Stimulated activated naive B cell treated with anti-CD40 and anti-IgM and Interleukin-4, amounts not matched to agents 10 μg/mL and 1 μg/mL and 100 μg/mL, for 72 hours (primary cell): ENCODE results near the gene EFHC2.
A peak's percentile ranks its signal among the peaks of the same experiment; 100 is the strongest.
"Not testable (repeated sequence)": the region's sequence is repeated elsewhere in the genome, so short reads cannot be mapped to it uniquely, and the experiment has no call there.

ENCODE experiments used
- ATAC-seq, 2 donors: fragments of 150-1000 bp; cut with Tn5 transposase; replicated peaks; 2 replicates each; pipeline ENCODE4 v1.10.0; 2021; ENCODE audit warnings: moderate library complexity in 1 of 2
- DNase-seq: peaks from one replicate; pipeline ENCODE4 v3.0.0; 2021
- H3K27ac Mint-ChIP-seq: one replicate; pipeline ENCODE4 v1.8.0; 2022; ENCODE audit warnings: mild to moderate bottlenecking, mixed read lengths
- H3K27me3 Mint-ChIP-seq, 2 donors: one replicate each; pipeline ENCODE4 v1.8.0; 2022; ENCODE audit warnings: mixed read lengths in 2 of 2
- H3K36me3 Mint-ChIP-seq, 2 donors: one replicate each; pipeline ENCODE4 v1.8.0; 2022; ENCODE audit warnings: mixed read lengths in 2 of 2, mild to moderate bottlenecking in 1 of 2
- H3K4me1 Mint-ChIP-seq, 2 donors: one replicate each; pipeline ENCODE4 v1.8.0; 2022; ENCODE audit warnings: mixed read lengths in 2 of 2, mild to moderate bottlenecking in 1 of 2
- H3K4me3 Mint-ChIP-seq, 2 donors: one replicate each; pipeline ENCODE4 v1.8.0; 2022; ENCODE audit warnings: mild to moderate bottlenecking in 2 of 2, mixed read lengths in 2 of 2, moderate library complexity in 1 of 2
- H3K9me3 Mint-ChIP-seq, 2 donors: one replicate each; pipeline ENCODE4 v1.8.0; 2022; ENCODE audit warnings: mixed read lengths in 2 of 2, mild to moderate bottlenecking in 1 of 2

EFHC2 gene

DNA sequence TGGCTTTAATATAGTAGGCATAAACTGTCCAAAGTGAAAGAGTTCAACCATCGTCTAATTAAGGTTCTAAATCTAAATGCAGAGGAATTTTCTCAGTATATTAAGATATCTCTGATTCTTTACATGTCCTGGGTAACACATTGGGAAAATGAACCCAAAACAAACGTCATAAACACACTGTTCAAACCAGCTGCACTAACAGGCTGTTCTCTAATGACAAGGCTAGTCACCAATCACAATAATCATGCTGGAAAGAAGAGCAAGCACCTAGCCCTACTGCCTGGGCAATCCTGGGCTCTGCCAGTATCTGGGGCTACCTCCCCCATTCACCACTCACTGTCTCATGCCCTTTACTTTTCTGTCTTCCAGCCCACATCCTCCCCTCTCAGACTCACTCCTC is 107.9 kb downstream of the EFHC2 start:
- H3K27me3 Mint-ChIP-seq = peaks cover 0 to 17% of the 10 kb centered on the region in 2 donors
- H3K27ac Mint-ChIP-seq = no peak overlapping the region

GRCh38 chrX:44234541-44234940 is 108.9 kb downstream of the EFHC2 start:
- DNase-seq (no peak), ATAC-seq (no peak)
- Mint-ChIP-seq H3K27me3 (peaks cover 0 to 17% of the 10 kb centered on the region in 2 donors), H3K36me3 (no peaks in the 10 kb centered on the region), H3K9me3 (no peaks in the 10 kb centered on the region), H3K4me3 (no peak overlapping the region), H3K27ac (no peak overlapping the region), H3K4me1 (no peaks in the 10 kb centered on the region)

More for the DNA sequence above, 107.9 kb downstream of the EFHC2 start:
- Mint-ChIP-seq H3K4me1 (no peaks in the 10 kb centered on the region), H3K36me3 (no peaks in the 10 kb centered on the region), H3K9me3 (no peaks in the 10 kb centered on the region), H3K4me3 (no peak overlapping the region)
- DNase-seq (no peak), ATAC-seq (no peak)

GRCh38 chrX:44234116-44234515 is 109.4 kb downstream of the EFHC2 start:
- DNase-seq = no peak
- Mint-ChIP-seq H3K4me3 (no peak overlapping the region), H3K27ac (no peak overlapping the region), H3K4me1 (no peaks in the 10 kb centered on the region), H3K27me3 (peaks cover 0 to 17% of the 10 kb centered on the region in 2 donors), H3K36me3 (no peaks in the 10 kb centered on the region), H3K9me3 (no peaks in the 10 kb centered on the region)
- no peak for ATAC-seq

- no peaks in the 10 kb centered on the region for H3K9me3 Mint-ChIP-seq
- H3K4me3 Mint-ChIP-seq = no peak overlapping the region
- no peak for DNase-seq
- H3K27me3 Mint-ChIP-seq = peaks cover 0 to 5% of the 10 kb centered on the region in 2 donors
- no peaks in the 10 kb centered on the region for H3K36me3 Mint-ChIP-seq
- peaks cover 0 to 1% of the 10 kb centered on the region in 2 donors for H3K4me1 Mint-ChIP-seq
- no peak for ATAC-seq
- no peak overlapping the region for H3K27ac Mint-ChIP-seq
Observed at GRCh38 chrX:44232081-44232480, 111.4 kb downstream of the EFHC2 start.

DNA sequence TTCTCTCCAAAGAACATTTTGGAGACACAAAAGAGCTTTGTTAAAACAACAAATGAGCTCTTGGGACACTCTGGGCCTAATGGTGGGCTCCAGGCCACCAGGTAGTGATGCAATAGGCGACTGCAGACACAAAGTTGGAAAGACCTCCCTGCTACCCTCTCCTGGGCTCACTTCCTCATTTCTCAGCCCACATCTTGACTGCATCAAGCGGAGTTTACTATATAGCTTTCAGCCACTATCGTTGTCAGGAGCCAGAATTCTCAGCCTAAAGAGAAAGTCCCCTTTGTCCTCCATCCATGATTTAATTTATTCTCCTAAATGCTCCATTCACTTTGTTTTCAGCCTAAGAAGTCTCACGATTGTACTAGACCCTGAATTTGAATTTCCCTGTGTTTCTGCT is 114.9 kb downstream of the EFHC2 start:
- no peak overlapping the region for H3K27ac Mint-ChIP-seq
- no peaks in the 10 kb centered on the region for H3K36me3 Mint-ChIP-seq
- no peaks in the 10 kb centered on the region for H3K9me3 Mint-ChIP-seq
- ATAC-seq (peak; percentile 76 to 77), DNase-seq (no peak)
- peaks cover 0 to 1% of the 10 kb centered on the region in 2 donors for H3K4me1 Mint-ChIP-seq
- H3K27me3 Mint-ChIP-seq = peaks cover 0 to 10% of the 10 kb centered on the region in 2 donors
- H3K4me3 Mint-ChIP-seq = no peak overlapping the region

GRCh38 chrX:44227991-44228390 is 115.5 kb downstream of the EFHC2 start:
- peaks cover 0 to 1% of the 10 kb centered on the region in 2 donors for H3K4me1 Mint-ChIP-seq
- no peaks in the 10 kb centered on the region for H3K9me3 Mint-ChIP-seq
- H3K4me3 Mint-ChIP-seq = no peak overlapping the region
- H3K36me3 Mint-ChIP-seq = no peaks in the 10 kb centered on the region
- no peak overlapping the region for H3K27ac Mint-ChIP-seq
- ATAC-seq = no peak
- no peak for DNase-seq
- peaks cover 0 to 10% of the 10 kb centered on the region in 2 donors for H3K27me3 Mint-ChIP-seq

DNA sequence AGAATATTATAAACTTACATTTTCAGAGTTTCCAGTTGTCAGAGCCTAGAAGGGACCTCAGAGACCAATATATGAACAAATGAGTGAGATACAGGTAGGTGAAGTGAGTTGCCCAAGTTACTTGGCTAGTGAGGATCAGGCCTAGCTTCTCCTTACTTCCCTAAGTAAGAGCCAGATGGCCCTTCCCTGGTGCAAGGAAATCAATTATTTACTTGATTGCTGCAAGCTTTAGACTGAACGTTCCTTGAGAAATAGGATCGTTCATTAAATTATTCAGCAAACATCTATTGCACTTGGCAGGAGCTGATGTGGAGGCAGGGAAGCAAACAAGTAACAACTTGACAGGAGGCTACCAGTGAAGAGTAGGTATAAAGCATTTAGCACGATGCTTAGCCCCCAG is 117.8 kb downstream of the EFHC2 start:
- Mint-ChIP-seq H3K4me3 (no peak overlapping the region), H3K27me3 (peaks cover 0 to 10% of the 10 kb centered on the region in 2 donors), H3K9me3 (no peaks in the 10 kb centered on the region), H3K27ac (no peak overlapping the region), H3K4me1 (peaks cover 0 to 1% of the 10 kb centered on the region in 2 donors), H3K36me3 (no peaks in the 10 kb centered on the region)
- no peak for ATAC-seq
- DNase-seq = no peak

GRCh38 chrX:44224760-44225159 is 118.7 kb downstream of the EFHC2 start:
- ATAC-seq (no peak), DNase-seq (no peak)
- Mint-ChIP-seq H3K27ac (no peak overlapping the region), H3K27me3 (peaks cover 0 to 10% of the 10 kb centered on the region in 2 donors), H3K9me3 (no peaks in the 10 kb centered on the region), H3K36me3 (no peaks in the 10 kb centered on the region), H3K4me1 (peaks cover 0 to 1% of the 10 kb centered on the region in 2 donors), H3K4me3 (no peak overlapping the region)

- peaks cover 0 to 10% of the 10 kb centered on the region in 2 donors for H3K27me3 Mint-ChIP-seq
- no peak for DNase-seq
- ATAC-seq = no peak
- H3K27ac Mint-ChIP-seq = no peak overlapping the region
- H3K9me3 Mint-ChIP-seq = no peaks in the 10 kb centered on the region
- no peak overlapping the region for H3K4me3 Mint-ChIP-seq
- peaks cover 0 to 1% of the 10 kb centered on the region in 2 donors for H3K4me1 Mint-ChIP-seq
- no peaks in the 10 kb centered on the region for H3K36me3 Mint-ChIP-seq
Observed at GRCh38 chrX:44223150-44223549, 120.3 kb downstream of the EFHC2 start.

- Mint-ChIP-seq H3K36me3 (no peaks in the 10 kb centered on the region), H3K4me1 (no peaks in the 10 kb centered on the region), H3K27ac (no peak overlapping the region), H3K27me3 (peaks cover 0 to 5% of the 10 kb centered on the region in 2 donors), H3K9me3 (no peaks in the 10 kb centered on the region), H3K4me3 (no peak overlapping the region)
- DNase-seq (no peak), ATAC-seq (no peak)
Observed at GRCh38 chrX:44218465-44218864, 125.0 kb downstream of the EFHC2 start.

GRCh38 chrX:44216171-44216570 is 127.3 kb downstream of the EFHC2 start:
- no peak overlapping the region for H3K27ac Mint-ChIP-seq
- H3K36me3 Mint-ChIP-seq = no peaks in the 10 kb centered on the region
- H3K4me3 Mint-ChIP-seq = no peak overlapping the region
- DNase-seq = no peak
- no peaks in the 10 kb centered on the region for H3K4me1 Mint-ChIP-seq
- peaks cover 0 to 8% of the 10 kb centered on the region in 2 donors for H3K27me3 Mint-ChIP-seq
- no peak for ATAC-seq
- no peaks in the 10 kb centered on the region for H3K9me3 Mint-ChIP-seq

DNA sequence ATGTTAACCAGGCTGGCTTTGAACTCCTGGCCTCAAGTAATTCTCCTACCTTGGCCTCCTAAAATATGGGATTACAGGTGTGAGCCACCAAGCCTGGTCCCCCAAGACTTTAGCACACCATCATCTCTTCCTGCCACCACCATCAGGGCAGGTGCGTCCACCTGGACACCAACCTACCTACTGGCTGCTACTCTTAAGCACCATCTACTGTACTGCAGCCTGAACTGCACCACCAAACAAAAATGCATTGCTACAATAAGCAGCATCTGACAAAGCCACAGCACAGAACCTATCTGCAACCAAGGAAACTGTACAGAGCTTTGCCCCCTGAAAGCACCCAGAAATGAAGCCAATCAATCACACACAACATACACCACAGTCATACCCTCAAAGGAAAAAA is 139.7 kb downstream of the EFHC2 start:
- Mint-ChIP-seq H3K27me3 (peaks cover 0 to 21% of the 10 kb centered on the region in 2 donors), H3K27ac (no peak overlapping the region), H3K4me1 (no peaks in the 10 kb centered on the region), H3K9me3 (no peaks in the 10 kb centered on the region), H3K4me3 (no peak overlapping the region), H3K36me3 (peaks cover 0 to 1% of the 10 kb centered on the region in 2 donors)
- ATAC-seq (no peak), DNase-seq (no peak)

- peaks cover 0 to 1% of the 10 kb centered on the region in 2 donors for H3K36me3 Mint-ChIP-seq
- DNase-seq = no peak
- no peak overlapping the region for H3K4me3 Mint-ChIP-seq
- no peaks in the 10 kb centered on the region for H3K9me3 Mint-ChIP-seq
- ATAC-seq = no peak
- no peak overlapping the region for H3K27ac Mint-ChIP-seq
- peaks cover 0 to 23% of the 10 kb centered on the region in 2 donors for H3K27me3 Mint-ChIP-seq
- H3K4me1 Mint-ChIP-seq = no peaks in the 10 kb centered on the region
Observed at GRCh38 chrX:44202596-44202995, 140.9 kb downstream of the EFHC2 start.

DNA sequence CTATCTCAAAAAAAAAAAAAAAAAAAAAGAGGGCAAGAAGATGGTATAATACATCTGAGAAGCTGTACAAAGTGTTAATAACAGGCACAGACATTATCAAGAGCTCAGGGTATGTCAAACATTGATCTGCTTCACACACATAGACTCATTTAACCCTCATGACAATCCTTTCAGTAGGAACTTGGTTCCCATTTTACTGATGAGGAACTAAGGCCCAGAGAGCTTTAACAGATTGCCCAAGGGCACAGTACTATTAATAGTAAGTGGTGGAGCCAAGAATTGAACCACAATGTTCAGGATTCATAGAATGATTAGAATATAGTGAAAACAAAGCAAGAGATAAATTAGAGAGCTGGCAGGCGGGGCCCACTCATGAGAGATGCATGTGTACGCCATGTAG is 154.4 kb downstream of the EFHC2 start:
- Mint-ChIP-seq H3K36me3 (no peaks in the 10 kb centered on the region), H3K27me3 (no peaks in the 10 kb centered on the region), H3K4me3 (no peak overlapping the region), H3K27ac (no peak overlapping the region), H3K9me3 (no peaks in the 10 kb centered on the region), H3K4me1 (no peaks in the 10 kb centered on the region)
- ATAC-seq (no peak), DNase-seq (no peak)

GRCh38 chrX:44187915-44188314 is 155.6 kb downstream of the EFHC2 start:
- DNase-seq, H3K27ac Mint-ChIP-seq, H3K4me3 Mint-ChIP-seq, H3K9me3 Mint-ChIP-seq, H3K27me3 Mint-ChIP-seq, H3K36me3 Mint-ChIP-seq, ATAC-seq, H3K4me1 Mint-ChIP-seq: not testable (repeated sequence)

- H3K27ac Mint-ChIP-seq = no peak overlapping the region
- ATAC-seq = no peak
- H3K36me3 Mint-ChIP-seq = no peaks in the 10 kb centered on the region
- H3K27me3 Mint-ChIP-seq = no peaks in the 10 kb centered on the region
- H3K4me1 Mint-ChIP-seq = no peaks in the 10 kb centered on the region
- H3K9me3 Mint-ChIP-seq = no peaks in the 10 kb centered on the region
- H3K4me3 Mint-ChIP-seq = no peak overlapping the region
- DNase-seq = no peak
Observed at GRCh38 chrX:44183329-44183728, 160.1 kb downstream of the EFHC2 start.
